Muscle of back (tissue), 11 donors: ENCODE data around the gene RPL27. TPM values are rescaled to one million over a fixed set of nuclear protein-coding genes. Genes with fewer than 3 reads are reported as not detected.
A peak's percentile ranks its signal among the peaks of the same experiment; 100 is the strongest.
"Not testable (repeated sequence)": the region's sequence is repeated elsewhere in the genome, so short reads cannot be mapped to it uniquely, and the experiment has no call there.

Experiments
- DNase-seq, 3 donors: peaks; one replicate each; pipeline versions ENCODE4 v3.0.0 to v3.0.0-alpha.2; 2013
- polyA plus RNA-seq, 10 donors: library from polyadenylated mRNA; unstranded; fragments of 120-200 nt; gene quantifications; one replicate each; pipeline ENCODE4 v1.2.1, GENCODE V29; 2013; ENCODE audit not compliant: insufficient read length in 10 of 10

RPL27 gene
- polyA plus RNA-seq, 10 donors, result 2,057 to 2,736 (median 2,428) TPM

DNA sequence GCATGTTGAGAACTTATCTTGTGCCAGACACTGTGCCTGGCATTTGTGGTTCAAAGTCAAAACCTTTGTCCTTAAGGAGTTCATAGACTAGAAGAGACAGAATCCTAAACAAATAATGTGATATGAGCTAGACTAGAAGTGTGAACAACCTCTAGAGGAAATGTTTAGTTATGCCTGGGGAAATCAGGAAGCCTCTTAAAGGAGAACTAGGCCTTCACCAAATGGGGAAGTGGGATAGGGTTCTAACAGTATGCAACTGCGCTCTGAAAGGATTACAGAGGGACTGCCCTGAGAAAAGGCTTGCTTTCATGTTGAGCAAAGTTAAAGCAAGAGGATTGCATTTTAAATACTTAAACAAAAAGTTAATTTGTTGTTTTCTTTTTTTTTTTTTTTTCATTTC lies 13.0 kb upstream of the RPL27 start:
- no peak for DNase-seq

GRCh38 chr17:42989141-42989540 lies 9.1 kb upstream of the RPL27 start:
- no peak for DNase-seq

DNA sequence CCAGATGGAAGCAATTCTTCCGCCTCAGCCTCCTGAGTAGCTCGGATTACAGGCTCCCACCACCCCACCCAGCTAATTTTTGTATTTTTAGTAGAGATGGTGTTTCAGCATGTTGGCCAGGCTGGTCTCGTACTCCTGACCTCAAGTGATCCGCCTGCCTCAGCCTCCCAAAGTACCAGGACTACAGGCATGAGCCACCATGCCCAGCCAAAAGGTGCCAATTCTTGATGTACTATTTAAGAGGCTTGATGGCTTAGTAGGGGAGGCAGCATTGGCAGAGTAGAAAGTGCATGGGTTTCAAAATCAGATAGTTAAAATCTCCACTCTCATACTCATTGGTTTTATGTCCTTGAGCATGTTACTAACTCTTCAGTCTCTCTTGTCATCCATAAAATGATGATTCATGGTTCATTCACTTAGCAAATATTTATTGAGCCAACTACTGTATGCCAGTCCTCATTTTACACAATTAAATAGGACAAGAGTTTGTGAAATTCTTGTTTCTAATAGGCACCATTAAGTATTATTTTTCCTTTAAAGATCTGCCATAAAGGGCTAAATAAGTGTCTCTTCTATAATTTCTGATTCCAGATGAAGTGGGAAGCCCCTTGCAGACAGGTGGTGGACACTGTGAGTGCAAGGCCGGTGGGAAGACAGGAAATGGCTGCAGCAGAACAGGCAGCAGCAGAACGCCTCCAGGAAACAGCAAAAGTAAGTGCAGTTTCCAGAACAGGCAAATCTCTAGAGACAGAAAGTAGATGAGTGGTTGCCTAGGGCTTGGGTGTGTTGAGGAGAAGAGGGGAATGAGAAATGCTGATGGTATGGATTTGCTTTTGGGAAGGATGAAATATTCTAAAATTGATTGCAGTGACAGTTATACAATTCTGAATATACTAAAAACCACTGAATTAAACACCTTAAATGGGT lies 8.2 kb upstream of the RPL27 start:
- DNase-seq, result no peak

GRCh38 chr17:42991471-42991870 lies 6.7 kb upstream of the RPL27 start:
- DNase-seq, result no peak

GRCh38 chr17:42992872-42993271 lies 5.3 kb upstream of the RPL27 start:
- DNase-seq, result no peak

GRCh38 chr17:42993913-42994312 lies 4.3 kb upstream of the RPL27 start:
- not testable (repeated sequence) for DNase-seq

DNA sequence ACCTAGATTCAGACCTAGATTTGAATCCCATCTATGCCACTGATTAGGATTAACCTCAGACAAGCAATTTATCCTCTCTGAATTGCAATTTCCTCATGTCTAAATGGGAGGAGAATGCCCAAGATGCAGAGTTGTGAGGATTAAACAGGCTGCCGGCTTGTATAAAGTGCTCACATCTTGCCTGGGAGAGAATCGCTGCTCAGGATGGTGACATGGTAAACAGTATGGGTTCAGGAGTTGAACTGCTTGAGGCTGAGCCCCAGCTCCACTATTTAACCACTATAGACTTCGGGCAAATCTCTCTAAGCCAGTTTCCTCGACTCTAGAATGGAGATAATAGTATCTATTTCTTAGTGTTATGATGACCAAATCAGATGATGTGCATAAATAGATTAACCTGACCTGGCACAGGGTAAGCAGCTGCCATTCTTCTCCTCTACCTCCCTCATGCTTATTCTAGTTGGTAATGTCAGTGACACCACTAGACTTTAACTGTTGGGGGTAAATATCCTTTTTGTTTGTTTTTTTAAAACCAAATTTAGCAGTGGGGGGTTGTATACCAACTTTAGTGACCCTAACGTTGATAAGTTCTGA lies 732 bp upstream of the RPL27 start:
- no peak for DNase-seq

- no peak for DNase-seq
Observed at GRCh38 chr17:42999003-42999525, 845 bp downstream of the RPL27 start.

- not testable (repeated sequence) for DNase-seq
Observed at GRCh38 chr17:43000894-43001293, 2.7 kb downstream of the RPL27 start.

GRCh38 chr17:43003542-43004172 lies 5.4 kb downstream of the RPL27 start:
- DNase-seq, result no peak

DNA sequence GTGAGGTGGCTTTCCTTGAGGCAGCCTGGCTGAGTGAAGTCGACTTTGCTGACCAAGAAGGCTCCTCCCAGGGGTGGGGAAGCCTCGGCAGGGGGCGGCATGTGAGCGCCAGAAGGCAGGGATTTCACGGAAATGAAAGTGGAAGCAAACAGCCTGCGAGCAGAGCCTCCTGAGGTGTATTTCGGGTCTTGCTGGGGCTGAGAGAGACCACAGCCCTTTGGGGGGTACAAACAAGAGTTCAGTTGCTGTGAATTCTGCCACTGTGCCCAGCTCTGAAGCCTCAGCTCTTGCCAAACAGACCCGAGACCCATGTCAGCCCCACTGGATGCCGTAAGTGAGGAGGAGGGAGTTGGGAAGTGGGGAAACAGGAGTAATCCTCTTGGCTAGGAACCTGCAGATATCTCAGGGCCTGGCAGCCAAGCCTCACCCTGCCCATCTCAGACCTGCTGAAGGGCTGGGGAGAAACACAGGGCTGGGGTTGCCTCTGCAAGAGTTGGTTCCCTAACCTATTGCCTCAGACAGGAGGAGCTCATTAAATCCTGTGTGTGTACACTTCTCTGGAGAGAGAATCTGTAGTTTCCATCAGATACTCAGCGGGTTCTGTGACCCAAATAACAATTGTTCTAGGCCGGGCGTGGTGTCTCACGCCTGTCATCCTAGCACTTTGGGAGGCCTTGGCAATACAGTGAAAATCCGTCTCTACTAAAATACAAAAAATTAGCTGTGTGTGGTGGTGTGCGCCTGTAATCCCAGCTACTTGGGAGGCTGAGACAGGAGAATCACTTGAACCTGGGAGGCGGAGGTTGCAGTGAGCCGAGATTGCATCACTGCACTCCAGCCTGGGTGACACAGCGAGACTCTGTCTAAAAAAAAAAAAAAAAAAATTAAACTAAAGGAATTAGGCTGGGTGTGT lies 8.7 kb downstream of the RPL27 start, which contains the start of gene IFI35:
IFI35 (plus strand) TSS at position 146 of the 913 bp plus-strand sequence; CDS start at position 310, 164 bp downstream.
- peak; percentile 81 to 94 (median 86) for DNase-seq

GRCh38 chr17:43010667-43011308 lies 12.6 kb downstream of the RPL27 start:
- no peak for DNase-seq

DNA sequence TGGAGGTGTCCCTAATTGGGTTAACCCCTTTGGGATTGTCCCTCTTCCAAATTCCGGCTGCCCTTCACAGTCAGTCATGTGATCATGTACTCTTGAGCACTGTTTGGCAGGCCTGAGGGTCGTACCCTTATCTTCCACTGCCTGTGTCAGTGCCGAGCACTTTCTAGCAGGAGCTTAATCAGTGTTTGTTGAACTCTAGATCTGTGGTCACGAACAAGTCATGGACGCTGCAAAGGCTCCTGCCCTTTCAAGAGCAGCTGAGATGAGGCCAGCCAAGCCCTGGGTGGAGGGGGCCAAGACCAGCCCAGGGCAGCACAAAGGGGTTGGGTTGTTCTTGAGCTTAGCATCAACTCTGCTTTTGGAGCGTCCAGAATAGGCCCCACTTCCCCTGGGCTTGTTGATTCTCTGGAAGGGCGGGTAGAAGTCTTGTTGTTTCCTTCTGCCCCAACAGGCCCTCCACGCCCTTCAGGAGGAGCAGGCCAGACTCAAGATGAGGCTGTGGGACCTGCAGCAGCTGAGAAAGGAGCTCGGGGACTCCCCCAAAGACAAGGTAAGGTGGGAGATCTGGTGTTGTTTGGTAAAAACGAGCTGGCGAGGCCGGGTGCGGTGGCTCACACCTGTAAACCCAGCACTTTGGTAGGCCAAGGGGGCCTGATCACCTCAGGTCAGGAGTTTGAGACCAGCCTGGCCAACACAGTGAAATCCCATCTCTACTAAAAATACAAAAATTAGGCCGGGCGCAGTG lies 13.7 kb downstream of the RPL27 start:
- DNase-seq, result no peak

GRCh38 chr17:43013296-43013695 lies 15.1 kb downstream of the RPL27 start:
- no peak for DNase-seq

GRCh38 chr17:43014020-43014648 lies 15.9 kb downstream of the RPL27 start:
- no peak for DNase-seq

DNA sequence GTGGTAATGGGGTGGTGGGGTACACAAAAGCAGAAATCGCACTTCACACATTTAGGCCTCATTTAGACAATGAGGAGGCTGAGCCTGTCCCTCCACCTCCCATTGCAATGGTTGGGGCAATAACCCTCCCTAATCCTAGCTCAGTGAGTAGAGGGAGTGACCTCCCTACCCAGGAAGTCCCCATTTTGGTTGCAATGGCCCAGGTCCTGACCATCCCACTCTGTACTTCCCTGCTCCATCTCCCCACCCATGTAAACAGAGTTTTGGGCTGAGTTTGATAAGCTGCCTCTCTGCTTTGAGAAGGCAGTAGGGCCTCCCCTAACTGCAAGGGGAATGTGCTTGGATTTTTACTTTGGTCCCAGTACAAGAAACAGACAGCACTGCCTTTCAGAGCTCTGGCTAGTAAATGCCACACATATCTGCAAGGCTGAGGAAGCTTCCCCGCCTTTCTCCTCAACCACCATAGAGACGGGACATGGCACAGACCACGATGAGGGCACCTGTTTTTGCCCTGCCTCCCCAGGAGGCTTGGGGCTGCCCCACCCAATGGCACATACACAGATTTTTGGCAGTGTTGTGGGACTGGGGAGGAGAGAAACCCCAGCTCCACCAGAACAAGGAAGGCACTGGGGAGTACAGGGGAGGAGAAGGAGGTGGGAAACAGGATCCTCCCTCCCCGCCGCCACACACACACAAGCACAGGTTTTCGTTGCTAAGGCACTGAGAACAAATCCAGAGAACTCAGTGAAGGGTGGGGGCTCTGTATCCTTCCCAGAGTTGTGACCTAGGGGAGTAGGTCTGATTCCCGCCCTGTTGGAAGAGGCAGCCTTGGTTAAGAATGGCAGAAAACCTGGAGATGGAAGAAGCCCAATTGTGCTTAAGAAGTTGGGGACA lies 16.7 kb downstream of the RPL27 start:
- DNase-seq, result no peak

- no peak for DNase-seq
Observed at GRCh38 chr17:43015579-43015978, 17.4 kb downstream of the RPL27 start.

DNA sequence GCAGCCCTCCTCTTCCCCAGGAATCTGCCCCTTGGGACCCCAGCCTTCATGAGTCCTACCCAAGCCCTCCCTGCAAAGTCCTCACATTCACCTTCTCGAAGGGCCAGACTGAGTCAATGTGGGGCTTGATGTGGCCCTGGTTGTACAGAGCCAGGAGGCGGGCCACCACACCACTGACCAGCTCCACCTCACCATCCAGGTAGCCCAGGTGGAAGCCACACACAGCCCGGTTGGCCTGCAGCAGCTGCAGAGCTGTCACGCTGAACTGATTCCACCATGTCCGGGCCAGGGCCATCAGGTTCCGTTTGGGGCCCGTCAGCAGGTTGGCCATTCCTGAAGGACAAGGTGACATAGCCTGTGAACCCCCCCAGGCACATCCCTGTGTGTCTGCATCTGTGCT lies 18.0 kb downstream of the RPL27 start:
- no peak for DNase-seq
